Smooth muscle cell of the brain vasculature (primary cell): ENCODE data around the gene EPHB4.
"Not testable (repeated sequence)": the region's sequence is repeated elsewhere in the genome, so short reads cannot be mapped to it uniquely, and the experiment has no call there.

ENCODE experiments used
- DNase-seq: peaks from one replicate; pipeline ENCODE4 v3.0.0-alpha.2; 2012; ENCODE audit warnings: low read depth, low spot score

Gene EPHB4

DNA sequence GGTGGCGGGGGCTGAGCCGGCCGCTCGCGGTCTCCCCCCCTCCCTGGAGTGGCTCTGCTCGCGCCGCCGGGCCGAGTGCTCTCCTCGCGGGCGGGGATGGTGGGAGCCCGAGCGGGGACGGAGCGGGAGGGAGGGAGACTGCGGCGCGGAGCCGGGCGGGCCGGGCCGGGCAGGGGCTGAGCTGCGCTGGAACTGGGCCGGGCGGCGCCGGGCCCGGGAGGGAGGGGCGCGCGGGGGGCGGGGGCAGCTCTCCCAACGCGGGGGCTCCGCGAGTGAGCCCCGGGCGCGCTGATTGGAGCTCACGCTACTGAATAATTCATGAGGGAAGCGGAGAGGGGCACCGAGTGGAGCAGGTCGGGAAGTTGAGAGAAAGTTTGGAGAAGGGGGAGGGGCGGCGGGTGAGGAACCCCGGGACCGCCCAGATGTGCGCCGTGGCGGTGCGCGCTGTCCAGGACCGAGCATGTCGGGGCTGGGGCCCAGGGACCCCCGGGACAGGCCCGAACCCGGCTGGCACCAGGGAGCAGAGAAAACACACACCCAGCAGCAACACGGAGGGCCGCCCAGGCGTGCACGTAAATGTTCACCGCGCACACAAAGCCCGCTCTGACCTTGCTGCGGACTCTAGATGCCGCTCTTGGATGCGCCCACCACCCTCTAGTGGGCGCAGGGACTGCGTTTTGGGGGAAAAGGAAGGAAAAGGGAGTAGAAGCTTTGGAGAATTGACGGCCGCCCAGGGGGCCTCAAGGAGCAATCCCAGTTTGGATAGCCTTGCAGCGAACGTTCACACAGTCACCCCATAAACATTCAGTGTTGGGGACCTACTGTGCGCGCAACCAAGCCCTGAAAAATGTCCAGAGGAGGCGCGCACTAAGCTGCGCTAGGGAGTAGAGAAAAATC is at the start of gene EPHB4:
Gene EPHB4, minus strand, starts transcription at position 194 of the 897 bp plus-strand sequence. CDS start 493 bp downstream, outside the sequence.
- DNase-seq: peak; percentile 66

DNA sequence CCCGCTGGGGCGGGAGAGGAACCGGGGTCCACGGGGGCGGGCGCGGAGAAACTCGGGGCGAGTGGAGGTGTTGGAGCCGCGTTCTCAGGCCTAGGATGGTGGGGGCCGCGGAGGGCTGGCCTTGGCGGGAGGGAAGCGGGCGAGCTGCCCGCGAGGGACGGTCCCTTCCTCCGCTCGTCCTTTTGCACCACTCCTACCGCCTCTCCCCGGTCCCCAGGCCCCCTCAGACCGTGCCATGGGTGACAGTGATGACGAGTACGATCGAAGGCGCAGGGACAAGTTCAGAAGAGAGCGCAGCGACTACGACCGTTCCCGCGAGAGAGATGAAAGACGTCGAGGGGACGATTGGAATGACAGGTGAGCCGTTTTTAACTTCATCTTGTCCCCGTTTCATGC is 48.0 kb upstream of the EPHB4 start:
- no peak for DNase-seq

DNA sequence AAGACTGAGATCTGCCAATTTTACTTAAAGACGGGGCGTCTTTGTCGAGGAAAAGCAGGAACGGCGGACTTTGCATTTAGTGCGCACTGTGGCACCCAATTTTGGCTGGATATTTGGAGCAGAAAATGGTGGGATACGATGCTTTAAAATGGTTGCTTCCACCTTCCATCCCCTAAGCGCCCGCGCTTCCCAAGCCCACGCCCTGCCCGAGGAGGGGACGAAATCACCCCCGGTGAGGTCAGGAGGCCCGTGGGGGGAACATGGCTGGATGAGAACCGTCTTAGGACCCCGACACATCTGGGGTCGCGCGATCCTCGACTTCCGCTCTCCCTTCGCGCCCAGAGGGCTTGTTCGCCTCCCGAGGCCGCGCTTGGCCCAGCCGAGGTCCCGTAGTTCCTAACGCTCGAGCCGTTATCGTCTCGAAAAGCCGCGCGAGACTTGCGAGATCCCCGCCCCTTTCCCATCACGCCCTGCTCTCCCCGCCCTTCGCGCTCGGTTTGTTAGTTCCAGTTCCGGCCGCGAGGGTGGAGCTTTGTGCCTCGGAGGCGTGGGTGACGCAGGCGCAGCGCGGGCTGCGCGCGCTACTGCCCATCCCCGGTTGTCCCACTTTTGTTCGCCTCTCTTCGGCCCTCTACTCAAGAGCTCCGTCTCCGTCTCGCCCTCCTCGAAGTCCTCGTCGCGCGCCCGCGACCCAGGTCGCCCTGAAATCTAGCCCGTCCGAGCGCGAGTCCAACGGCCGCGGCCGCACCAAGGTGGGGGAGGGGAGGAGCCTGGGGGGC is 47.4 kb upstream of the EPHB4 start, which contains the start of gene SRRT:
Gene SRRT, plus strand, starts transcription at position 527 of the 779 bp plus-strand sequence. CDS start 488 bp downstream, outside the sequence.
- peak; percentile 97 for DNase-seq

DNA sequence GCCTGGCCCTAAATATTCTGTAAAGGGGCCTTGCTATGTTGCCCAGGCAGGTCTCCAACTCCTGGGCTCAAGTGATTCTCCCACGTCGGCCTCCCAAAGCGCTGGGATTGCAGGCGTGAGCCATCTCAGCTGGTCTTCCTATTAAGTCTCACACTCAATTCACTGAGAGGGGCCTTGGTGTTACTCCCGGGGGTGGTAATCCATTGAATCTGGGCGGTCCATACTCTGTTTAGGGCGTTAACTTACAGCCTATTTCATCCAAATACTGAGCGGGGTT is 46.9 kb upstream of the EPHB4 start:
- no peak for DNase-seq

DNA sequence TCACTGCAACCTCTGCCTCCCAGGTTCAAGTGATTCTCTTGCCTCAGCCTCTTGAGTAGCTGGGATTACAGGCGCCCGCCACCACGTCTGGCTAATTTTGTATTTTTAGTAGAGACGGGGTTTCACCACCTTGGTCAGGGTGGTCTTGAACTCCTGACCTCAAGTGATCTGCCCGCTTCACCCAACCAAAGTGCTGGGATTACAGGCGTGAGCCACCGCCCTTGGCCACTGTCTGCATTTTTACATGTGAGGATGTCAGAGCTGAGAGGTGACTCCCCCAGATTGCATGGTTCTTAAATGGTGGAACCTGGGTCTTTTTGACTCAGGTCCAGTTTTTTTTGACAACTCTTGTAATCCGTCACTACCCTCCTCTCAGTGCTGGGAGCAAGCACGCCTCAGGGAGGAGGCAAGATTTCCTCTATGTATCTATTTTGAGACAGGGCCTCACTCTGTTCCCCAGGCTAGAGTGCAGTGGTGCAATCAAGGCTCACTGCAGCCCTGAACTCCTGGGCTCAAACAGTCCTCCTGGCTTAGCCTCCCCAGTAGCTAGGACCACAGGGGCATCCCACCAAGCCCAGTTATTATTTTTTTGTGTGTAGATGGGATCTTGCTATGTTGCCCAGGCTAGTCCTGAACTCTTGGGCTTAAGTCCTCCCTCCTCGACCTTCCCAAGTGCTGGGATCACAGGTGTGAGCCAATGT is 46.4 kb upstream of the EPHB4 start:
- no peak for DNase-seq

DNA sequence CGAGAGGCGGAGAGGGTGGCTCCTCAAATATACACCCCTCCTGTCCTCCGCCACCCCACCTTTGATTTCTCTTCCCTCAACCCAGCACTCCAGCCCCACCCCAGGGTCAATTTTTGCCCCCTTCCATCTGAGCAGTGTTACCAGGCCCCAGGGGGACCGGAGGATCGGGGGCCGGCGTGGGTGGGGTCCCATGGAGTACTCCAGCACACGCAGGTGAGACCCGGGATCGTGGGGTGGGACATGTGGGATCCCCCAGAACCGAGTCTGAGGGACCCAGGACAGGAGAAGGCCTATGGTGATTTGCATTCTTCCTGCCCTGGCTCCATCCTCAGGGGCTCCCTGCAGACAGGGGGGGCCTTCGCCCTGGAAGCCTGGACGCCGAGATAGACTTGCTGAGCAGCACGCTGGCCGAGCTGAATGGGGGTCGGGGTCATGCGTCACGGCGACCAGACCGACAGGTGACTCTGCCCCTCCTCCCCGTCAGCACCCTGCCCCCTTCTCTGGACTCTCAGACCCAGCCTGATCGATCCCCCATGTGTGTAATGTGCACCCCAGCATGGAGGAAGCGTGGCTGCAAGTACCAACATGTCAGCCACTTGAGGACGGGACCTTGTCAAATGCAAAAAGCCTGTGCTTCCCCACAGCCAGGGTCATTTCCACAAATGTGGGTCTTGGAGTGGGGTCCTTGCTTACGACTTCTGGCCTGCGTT is 40.6 kb upstream of the EPHB4 start:
- DNase-seq: no peak

DNA sequence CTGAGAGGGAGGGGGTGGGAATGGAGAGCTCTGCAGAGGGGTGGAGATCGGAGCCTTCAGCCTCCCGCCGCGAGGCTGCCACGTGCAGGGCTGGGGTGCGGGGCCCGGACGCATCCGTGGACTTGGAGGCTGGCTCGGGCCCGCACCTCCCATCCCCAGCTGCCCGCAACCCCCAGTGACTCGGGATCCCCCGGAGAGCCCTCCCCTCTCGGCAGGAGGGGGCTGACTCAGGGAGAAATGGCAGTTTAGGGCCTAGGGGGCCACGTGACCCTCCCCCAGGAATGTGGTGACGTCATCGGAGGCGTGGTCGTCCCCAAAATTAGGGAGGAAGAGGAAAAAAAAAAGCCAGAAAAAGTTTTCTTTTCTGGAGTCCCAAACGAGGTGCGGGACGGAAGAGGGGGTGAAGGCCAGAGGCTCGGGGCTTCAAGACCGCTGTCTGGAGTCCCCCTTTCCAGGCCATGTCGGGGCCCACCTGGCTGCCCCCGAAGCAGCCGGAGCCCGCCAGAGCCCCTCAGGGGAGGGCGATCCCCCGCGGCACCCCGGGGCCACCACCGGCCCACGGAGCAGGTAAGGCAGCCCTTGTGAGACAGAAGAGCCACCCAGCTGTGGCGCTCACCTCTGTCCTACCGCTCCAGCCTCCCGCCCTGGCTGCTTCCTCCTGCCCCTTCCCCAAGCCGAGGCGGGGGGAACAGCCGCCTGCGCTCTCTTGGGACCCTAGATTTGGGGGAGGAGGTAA is 39.9 kb upstream of the EPHB4 start, which contains the start of gene TRIP6:
Gene TRIP6, plus strand, starts transcription at position 348 of the 736 bp plus-strand sequence. Its CDS starts 111 bp downstream, at position 459.
- DNase-seq: peak; percentile 89

DNA sequence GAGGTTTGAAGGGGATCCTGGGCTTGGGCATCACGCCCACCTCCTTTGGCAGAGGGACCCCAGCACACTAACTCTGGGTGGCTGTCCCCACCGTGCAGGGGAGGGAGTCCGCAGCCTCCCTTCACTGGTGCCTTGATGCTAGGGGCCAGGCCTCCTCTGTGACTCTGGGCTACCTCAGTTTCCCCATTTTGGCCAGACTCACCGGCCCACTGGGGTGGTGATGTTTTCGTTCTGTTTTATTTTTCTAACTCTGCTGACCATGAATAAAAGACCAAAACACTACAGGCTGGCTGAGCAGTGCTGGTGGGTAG is 39.4 kb upstream of the EPHB4 start:
- no peak for DNase-seq

DNA sequence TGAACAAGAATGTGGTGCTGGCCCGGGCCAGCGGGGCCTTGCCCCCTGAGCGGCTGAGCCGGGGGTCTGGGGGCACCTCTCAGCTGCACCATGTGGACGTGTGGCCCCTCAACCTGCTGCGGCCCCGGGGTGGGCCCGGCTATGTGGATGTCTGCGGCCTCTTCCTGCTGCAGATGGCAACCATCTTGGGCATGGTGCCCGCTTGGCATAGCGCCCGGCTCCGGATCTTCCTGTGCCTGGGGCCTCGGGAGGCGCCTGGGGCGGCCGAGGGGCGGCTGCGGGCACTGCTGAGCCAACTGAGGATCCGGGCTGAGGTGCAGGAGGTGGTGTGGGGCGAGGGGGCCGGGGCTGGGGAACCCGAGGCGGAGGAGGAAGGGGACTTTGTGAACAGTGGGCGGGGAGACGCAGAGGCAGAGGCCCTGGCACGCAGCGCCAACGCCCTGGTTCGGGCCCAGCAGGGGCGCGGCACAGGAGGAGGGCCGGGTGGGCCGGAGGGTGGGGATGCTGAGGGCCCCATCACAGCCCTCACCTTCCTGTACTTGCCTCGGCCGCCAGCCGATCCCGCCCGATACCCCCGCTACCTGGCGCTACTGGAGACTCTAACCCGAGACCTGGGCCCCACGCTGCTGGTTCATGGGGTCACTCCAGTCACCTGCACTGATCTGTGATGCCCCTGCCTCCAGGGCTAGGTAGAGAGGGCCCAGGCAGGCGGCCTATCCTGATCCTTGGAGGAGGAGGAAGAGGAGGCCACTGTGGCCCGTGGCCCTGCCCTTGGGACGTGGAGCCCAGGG is 38.8 kb upstream of the EPHB4 start:
- DNase-seq: no peak

DNA sequence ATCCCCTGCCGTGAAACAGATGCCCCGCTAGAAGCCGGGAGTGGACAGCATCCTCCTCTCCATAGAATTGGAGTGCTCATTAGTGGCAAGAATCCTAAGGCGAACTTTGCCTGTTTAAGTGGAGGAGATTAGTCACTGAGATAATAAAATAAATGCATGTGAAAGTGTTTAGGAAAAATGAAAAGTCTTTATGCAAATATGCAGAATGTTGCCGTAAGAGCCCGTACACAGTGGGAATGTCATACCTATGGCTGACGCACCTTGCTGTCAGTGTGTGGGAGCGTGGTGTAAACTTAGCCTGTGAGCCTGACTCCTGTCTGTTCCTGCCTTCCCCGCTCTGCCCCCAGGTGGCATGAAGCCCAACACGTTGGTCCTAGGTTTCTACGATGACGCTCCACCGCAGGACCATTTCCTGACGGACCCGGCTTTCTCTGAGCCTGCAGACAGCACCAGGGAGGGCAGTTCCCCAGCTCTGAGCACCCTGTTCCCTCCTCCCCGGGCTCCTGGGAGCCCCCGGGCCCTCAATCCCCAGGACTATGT is 38.1 kb upstream of the EPHB4 start:
- DNase-seq: no peak

DNA sequence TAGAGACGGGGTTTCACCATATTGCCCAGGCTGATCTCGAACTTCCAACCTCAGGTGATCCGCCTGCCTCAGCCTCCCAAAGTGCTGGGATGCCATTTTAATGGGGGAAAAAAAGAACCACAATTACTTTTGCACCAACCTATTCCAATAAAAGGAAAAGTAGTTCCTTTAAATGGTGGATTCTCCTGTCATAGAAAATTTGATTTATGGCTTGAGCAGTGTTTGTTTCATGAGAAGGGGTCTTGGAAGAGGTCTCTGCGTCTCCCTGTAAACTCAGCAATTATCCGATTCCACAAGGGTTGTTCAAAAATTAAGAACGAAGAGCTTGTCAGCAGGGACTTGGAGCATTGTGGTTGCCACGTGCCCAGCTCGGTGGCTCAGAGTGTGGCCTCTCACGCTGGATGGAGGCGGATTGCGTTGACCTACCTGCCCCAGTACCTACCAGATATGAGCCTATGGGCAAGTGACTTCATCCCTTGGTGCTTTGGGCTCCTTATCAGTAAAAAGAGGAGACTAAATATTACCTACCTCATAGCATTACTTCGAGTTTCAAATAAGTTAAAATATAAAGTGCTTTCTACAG is 37.0 kb upstream of the EPHB4 start:
- no peak for DNase-seq

DNA sequence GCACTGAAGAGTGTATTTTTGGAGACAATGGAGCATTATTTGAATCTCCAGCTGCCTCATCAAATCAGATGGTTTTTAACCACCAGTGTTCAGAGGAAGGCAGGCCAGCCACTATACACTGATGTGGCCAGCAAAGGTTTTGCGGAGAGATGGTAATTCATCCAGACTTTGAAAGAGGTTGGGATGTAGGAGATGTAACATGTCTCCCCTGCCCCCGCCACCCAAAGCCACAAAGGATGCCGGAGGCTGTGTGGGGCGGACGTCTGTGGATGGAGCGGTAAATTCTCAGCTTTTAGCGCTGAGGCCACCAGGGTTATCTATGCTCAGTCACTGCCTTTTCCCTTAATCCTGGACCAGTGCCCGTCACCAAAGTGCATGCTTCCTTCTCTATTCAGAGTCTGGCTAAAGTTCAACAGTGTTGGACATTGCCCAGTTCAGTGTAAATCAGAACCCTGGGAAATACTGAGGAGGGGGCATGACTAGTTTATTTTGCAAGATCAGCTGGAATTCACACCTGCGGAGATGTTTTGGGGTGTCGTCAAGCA is 36.2 kb upstream of the EPHB4 start:
- DNase-seq: no peak

DNA sequence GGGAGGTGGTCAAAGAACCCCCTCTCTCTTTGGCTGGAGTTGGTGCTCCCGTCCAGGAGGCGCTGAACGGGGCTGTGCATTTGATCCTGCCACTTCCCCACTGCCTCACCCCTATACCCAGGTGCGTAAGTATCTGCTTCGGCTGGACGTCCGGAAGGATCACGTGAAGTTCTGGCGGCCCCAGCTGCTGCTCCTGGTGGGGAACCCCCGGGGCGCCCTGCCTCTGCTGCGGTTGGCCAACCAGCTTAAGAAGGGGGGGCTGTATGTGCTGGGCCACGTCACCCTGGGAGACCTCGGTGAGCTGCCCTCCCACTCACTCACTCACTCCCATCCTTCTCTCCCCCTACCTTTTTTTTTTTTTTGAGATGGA is 34.3 kb upstream of the EPHB4 start:
- DNase-seq: no peak

DNA sequence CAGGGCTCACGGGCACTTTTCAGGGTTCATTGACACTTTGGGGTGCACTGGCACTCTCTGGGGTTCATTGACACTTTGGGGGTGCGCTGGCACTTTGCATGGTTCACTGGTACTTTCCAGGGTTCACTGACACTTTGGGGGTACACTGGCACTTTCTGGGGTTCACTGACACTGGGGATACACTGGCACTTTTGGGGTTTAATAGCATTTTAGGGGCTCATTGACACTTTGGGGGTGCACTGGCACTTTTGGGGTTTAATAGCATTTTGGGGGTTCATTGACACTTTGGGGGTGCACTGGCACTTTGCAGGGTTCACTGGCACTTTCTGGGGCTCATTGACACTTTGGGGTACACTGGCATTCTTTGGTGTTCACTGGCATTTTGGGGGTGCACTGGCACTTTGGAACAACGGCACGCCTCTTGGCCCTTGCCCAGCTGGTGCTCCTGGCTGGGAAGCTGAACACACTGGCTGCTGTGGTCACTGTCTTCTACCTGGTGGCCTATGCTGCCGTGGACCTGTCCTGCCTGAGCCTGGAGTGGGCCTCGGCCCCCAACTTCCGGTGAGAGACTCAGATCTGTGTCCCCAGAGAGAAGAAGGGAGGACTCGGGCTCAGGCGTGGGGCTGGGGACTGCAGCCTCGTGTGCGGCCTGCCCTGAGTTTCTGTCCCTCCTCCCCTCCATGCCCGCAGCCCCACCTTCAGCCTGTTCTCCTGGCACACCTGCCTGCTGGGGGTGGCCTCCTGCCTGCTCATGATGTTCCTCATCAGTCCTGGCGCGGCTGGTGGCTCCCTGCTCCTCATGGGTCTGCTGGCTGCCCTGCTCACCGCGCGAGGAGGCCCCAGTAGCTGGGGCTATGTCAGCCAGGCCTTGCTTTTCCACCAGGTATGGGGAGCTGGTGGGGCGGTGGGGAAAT is 33.6 kb upstream of the EPHB4 start:
- DNase-seq: no peak

DNA sequence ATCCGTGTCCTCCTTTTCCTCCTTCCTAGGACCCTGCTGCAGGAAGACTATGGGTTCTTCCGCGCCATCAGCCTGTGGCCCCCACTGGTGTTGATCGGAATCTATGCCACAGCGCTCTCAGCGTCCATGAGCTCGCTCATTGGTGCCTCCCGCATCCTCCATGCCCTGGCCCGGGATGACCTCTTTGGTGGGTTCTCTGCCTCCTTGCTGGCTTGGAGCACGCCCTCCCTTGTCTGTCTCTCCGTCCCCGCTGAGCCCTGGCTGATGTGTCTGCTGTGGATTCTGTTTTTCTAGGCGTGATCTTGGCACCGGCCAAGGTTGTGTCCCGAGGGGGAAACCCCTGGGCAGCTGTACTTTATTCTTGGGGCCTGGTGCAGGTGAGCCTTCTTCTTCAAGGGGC is 32.5 kb upstream of the EPHB4 start:
- no peak for DNase-seq

DNA sequence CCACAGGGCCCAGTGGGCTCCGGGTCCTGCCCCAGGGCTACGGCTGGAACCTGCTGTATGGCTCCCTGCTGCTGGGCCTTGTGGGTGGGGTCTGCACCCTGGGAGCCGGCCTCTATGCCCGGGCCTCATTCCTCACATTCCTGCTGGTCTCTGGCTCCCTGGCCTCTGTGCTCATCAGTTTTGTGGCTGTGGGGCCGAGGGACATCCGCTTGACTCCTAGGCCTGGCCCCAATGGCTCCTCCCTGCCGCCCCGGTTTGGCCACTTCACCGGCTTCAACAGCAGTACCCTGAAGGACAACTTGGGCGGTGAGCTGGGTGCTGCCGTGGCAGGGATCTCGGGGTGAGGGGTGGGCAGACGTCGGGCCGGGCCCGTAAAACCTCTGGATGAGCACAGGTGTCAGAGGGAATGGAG is 29.6 kb upstream of the EPHB4 start:
- no peak for DNase-seq

DNA sequence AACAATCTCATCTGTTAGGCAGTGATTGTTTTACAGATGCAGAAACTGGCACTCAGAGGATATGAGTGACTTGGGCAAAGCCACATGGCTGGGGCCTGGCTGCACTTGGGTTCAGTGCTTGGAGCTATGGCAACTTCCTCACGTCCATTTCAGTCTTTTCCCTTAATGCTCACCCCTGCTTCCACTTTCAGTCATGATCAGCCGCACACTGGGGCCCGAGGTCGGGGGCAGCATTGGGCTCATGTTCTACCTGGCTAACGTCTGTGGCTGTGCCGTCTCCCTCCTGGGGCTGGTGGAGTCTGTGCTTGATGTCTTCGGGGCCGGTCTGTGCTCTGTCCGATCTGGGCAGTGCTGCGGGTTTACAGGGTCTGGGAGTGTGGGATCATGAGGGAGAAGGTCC is 28.2 kb upstream of the EPHB4 start:
- DNase-seq: no peak

DNA sequence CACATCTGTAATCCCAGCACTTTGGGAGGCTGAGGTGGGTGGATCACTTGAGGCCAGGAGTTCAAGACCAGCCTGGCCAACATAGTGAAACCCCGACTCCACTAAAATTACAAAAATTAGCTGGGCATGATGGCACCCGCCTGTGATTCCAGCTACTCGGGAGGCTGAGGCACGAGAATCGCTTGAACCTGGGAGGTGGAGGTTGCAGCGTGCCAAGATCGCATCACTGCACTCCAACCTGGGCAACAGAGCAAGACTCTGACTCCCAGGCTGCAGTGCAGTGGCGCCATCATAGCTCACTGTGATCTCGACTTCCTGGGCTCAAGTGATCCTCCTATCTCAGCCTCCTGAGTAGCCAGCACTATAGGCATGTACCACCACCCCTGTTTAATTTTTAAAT is 27.6 kb upstream of the EPHB4 start:
- DNase-seq: not testable (repeated sequence)
